Naive B cell (primary cell): ENCODE data around the gene PLXNB3. TPM values are rescaled to one million over a fixed set of nuclear protein-coding genes. Genes with fewer than 3 reads are reported as not detected.

ENCODE experiments used
- ATAC-seq, 2 donors: fragments of 150-1000 bp; cut with Tn5 transposase; 2 replicates each; pipeline ENCODE4 v1.10.0; 2021; ENCODE audit warnings: low read depth in 2 of 2, mild to moderate bottlenecking in 2 of 2, moderate library complexity in 2 of 2
- DNase-seq: peaks from one replicate; pipeline ENCODE4 v3.0.0; 2022
- H3K27ac Mint-ChIP-seq, 6 donors: one replicate each; pipeline ENCODE4 v1.8.0; 2020 to 2022; ENCODE audit warnings: mild to moderate bottlenecking in 6 of 6, mixed read lengths in 6 of 6, moderate library complexity in 5 of 6, inconsistent platforms in 2 of 6
- H3K27me3 Mint-ChIP-seq, 3 donors: one replicate each; pipeline ENCODE4 v1.8.0; 2021 to 2022; ENCODE audit warnings: mixed read lengths in 3 of 3, mild to moderate bottlenecking in 1 of 3
- H3K36me3 Mint-ChIP-seq, 2 donors: one replicate each; pipeline ENCODE4 v1.8.0; 2020 to 2022; ENCODE audit warnings: mixed read lengths in 2 of 2, inconsistent platforms in 1 of 2, mild to moderate bottlenecking in 1 of 2
- H3K4me1 Mint-ChIP-seq, 3 donors: one replicate each; pipeline ENCODE4 v1.8.0; 2020 to 2022; ENCODE audit warnings: mixed read lengths in 3 of 3, inconsistent platforms in 1 of 3, mild to moderate bottlenecking in 1 of 3, moderate library complexity in 1 of 3
- H3K4me3 Mint-ChIP-seq, 8 donors: one replicate each; pipeline ENCODE4 v1.8.0; 2020 to 2022; ENCODE audit warnings: mild to moderate bottlenecking in 8 of 8, mixed read lengths in 8 of 8, moderate library complexity in 8 of 8, inconsistent platforms in 2 of 8
- H3K9me3 Mint-ChIP-seq, 7 donors: one replicate each; pipeline ENCODE4 v1.8.0; 2020 to 2022; ENCODE audit warnings: mixed read lengths in 7 of 7, mild to moderate bottlenecking in 5 of 7, inconsistent platforms in 2 of 7, moderate library complexity in 1 of 7
- polyA plus RNA-seq, 6 donors: library from polyadenylated mRNA; unstranded; fragments of 300-500 nt; fragmentation: Illumina TruSeq; gene quantifications; one replicate each; pipeline ENCODE4 v1.2.3, GENCODE V29; 2021; ENCODE audit warnings: low read depth in 6 of 6

PLXNB3 gene
- polyA plus RNA-seq, 6 donors from 2014 or later: 0.71 TPM; not detected in 5

DNA sequence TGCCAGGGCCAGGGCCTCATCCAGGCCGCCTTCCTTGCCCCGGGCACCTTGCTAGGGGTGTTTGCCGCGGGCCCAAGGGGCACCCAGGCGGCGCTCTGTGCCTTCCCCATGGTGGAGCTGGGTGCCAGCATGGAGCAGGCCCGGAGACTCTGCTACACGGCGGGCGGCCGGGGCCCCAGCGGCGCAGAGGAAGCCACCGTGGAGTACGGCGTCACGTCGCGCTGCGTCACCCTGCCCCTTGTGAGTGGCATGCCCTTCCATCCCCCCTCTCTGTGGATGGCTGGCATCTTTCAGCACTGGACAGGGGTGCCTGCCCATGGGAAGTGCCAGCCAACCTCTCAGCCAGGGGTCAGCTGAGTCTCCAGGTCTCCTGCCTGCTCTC, 3.6 kb downstream of the PLXNB3 start:
- Mint-ChIP-seq H3K27me3 (peaks cover 0 to 13% (median 0%) of the 10 kb centered on the region in 3 donors), H3K36me3 (no peaks in the 10 kb centered on the region), H3K4me1 (peaks cover 11 to 22% (median 12%) of the 10 kb centered on the region in 3 donors), H3K27ac (no peak overlapping the region), H3K4me3 (no peak overlapping the region), H3K9me3 (no peaks in the 10 kb centered on the region)
- no peak for ATAC-seq
- no peak for DNase-seq

DNA sequence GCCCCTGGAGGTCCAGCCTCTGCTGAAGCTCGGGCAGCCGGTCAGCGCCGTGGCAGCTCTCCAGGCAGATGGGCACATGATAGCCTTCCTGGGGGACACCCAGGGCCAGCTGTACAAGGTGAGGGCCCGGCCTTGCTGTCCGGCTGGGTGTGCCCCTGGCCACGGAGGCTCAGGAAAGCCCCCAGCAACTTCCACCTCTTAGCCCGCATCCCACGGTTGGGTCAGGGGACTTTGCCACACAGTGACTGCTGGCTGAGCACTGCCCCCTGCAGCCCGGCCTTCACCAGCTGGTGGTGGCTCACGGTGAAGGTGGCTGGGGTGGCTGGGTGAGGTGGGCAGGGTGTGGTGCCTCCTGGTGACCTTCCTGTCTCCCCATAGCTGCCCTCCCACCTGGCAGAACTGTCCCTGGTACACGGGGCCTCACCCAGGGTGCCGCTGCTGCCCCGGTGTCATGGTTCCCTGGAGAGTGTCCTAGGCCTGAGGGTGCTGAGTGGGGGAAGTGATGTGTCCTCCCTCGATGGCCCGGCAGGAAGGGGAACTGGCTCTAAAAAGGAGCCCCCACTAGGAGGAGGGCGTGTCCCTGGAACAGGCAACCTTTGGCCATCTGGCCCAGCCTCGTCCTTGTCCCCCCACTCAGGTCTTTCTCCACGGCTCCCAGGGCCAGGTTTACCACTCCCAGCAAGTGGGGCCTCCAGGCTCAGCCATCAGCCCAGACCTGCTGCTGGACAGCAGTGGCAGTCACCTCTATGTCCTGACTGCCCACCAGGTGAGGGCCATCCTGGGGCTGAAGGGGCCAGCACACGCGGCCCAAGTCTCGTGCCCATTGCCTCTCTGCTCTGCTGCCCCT, 4.5 kb downstream of the PLXNB3 start:
- Mint-ChIP-seq H3K27me3 (peaks cover 0 to 13% (median 0%) of the 10 kb centered on the region in 3 donors), H3K9me3 (no peaks in the 10 kb centered on the region), H3K4me1 (peaks cover 9 to 22% (median 11%) of the 10 kb centered on the region in 3 donors), H3K27ac (no peak overlapping the region), H3K36me3 (no peaks in the 10 kb centered on the region), H3K4me3 (no peak overlapping the region)
- DNase-seq (no peak), ATAC-seq (no peak)

DNA sequence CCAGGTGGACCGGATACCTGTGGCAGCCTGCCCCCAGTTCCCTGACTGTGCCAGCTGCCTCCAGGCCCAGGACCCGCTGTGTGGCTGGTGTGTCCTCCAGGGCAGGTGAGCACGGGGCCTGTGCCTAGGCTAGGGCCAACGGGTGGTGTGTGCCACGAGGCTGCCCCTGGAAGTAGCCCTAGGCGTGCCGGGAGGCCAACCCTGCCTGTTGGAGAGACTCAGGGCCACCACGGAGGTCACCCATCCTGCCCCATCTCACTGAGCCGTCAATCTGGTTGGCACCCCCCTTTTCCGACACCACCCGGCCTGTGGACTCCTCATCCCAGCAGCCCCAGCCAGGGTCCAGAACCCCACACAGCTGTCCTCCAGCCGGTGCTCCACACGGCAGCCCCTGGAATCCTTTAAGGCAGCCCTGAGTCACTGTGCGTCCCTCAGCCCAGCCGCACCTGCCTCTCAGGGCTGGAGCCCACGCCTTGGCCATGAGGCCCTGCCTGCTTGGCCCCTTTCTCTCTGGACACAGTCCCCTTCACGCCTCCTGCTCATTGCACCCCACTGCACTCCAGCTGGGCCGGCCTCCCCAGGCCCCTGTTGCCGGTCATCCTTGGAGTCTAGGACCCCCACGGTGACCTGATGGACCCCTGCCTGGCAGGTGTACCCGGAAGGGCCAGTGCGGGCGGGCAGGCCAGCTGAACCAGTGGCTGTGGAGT, 5.3 kb downstream of the PLXNB3 start:
- DNase-seq: no peak
- Mint-ChIP-seq H3K4me3 (no peak overlapping the region), H3K36me3 (no peaks in the 10 kb centered on the region), H3K27ac (no peak overlapping the region), H3K4me1 (peaks cover 6 to 16% (median 7%) of the 10 kb centered on the region in 3 donors), H3K9me3 (no peaks in the 10 kb centered on the region), H3K27me3 (peaks cover 0 to 13% (median 0%) of the 10 kb centered on the region in 3 donors)
- no peak for ATAC-seq

DNA sequence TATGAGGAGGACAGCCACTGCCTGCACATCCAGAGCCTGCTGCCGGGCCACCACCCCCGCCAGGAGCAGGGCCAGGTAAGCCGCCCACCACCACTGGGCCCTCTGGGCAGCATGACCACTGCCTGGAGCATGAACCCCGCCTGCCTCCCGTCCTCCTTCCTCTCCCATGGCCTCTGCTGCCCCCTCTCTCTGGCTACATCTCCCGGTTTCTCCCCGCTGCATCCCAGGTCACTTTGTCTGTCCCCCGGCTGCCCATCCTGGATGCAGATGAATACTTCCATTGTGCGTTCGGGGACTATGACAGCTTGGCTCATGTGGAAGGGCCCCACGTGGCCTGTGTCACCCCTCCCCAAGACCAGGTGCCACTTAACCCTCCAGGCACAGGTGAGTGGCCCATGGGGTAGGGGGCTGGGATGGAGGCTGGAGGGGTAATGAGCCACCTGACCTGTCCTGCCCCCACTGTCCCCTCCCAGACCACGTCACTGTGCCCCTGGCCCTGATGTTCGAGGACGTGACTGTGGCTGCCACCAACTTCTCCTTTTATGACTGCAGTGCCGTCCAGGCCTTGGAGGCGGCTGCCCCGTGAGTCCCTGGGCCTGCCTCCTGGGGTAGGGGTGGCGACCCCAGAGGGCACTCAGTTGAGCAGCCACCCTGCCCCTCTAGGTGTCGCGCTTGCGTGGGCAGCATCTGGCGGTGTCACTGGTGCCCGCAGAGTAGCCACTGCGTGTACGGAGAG, 6.0 kb downstream of the PLXNB3 start:
- Mint-ChIP-seq H3K36me3 (no peaks in the 10 kb centered on the region), H3K4me3 (no peak overlapping the region), H3K27me3 (peaks cover 0 to 13% (median 0%) of the 10 kb centered on the region in 3 donors), H3K9me3 (no peaks in the 10 kb centered on the region), H3K4me1 (peaks cover 6 to 16% (median 7%) of the 10 kb centered on the region in 3 donors), H3K27ac (peak overlapping the region in 1 of 6 donors; percentile 95)
- no peak for DNase-seq
- no peak for ATAC-seq

DNA sequence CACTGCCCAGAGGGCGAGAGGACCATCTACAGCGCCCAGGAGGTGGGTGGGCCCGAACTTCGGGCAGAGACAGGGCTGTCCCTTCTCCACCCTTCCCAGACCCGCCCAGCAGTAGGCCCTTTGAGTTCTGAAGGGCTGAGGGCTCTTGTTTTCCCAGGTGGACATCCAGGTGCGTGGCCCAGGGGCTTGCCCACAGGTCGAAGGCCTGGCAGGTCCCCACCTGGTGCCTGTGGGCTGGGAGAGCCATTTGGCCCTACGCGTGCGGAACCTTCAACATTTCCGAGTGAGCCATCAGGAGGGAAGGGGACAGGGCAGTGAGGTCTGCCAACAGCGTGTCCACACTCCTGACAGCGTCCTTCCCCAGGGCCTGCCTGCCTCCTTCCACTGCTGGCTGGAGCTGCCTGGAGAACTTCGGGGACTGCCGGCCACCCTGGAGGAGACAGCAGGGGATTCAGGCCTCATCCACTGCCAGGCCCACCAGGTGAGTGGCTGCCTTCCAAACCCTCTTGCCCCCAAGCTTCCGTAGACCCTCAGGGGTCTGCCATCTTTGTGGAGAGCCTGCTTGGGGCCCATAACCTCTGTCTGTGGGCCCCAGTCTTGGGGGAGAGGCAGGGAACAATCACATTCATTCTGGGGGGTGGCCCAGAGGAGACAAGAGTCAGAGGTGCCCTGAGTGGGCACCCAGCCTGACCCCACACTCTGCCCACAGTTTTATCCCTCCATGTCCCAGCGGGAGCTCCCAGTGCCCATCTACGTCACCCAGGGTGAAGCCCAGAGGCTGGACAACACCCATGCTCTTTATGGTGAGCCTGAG, 6.8 kb downstream of the PLXNB3 start:
- no peak for ATAC-seq
- Mint-ChIP-seq H3K4me1 (peaks cover 6 to 16% (median 7%) of the 10 kb centered on the region in 3 donors), H3K36me3 (no peaks in the 10 kb centered on the region), H3K27me3 (peaks cover 0 to 13% (median 0%) of the 10 kb centered on the region in 3 donors), H3K27ac (no peak overlapping the region), H3K9me3 (no peaks in the 10 kb centered on the region), H3K4me3 (no peak overlapping the region)
- DNase-seq: no peak

DNA sequence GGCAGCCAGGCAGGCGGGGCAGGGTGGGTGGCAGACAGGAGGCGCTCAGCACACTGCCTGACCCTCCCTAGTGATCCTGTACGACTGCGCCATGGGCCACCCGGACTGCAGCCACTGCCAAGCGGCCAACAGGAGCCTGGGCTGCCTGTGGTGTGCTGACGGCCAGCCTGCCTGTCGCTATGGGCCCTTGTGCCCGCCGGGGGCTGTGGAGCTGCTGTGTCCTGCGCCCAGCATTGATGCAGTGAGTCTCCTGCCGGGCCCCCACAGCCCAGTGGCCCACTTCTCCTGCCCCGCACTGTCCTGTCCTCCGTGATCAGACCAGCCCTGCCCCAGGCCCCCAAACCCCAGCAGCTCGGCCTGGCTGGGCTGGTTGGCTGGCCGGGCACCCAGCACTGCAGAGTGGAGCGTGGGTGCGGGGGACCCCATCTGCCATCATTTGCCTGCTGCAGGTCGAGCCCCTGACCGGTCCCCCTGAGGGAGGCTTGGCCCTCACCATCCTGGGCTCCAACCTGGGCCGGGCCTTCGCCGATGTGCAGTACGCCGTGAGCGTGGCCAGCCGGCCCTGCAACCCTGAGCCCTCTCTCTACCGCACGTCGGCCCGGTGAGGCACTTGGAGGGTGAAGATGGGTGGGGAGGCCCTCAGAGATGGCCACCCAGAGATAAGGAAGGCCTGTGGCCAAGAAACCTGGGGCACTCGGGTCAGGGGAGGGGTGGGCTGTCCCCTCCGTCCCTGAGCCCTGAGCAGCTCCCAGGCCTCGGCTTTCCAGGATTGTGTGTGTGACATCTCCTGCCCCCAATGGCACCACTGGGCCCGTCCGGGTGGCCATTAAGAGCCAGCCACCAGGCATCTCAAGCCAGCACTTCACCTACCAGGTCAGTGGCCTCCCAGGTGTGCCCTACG, 7.6 kb downstream of the PLXNB3 start:
- no peak for DNase-seq
- H3K4me3 Mint-ChIP-seq: no peak overlapping the region
- no peaks in the 10 kb centered on the region for H3K36me3 Mint-ChIP-seq
- H3K9me3 Mint-ChIP-seq: no peaks in the 10 kb centered on the region
- peaks cover 0 to 9% (median 2%) of the 10 kb centered on the region in 3 donors for H3K4me1 Mint-ChIP-seq
- peaks cover 0 to 8% (median 0%) of the 10 kb centered on the region in 3 donors for H3K27me3 Mint-ChIP-seq
- no peak for ATAC-seq
- no peak overlapping the region for H3K27ac Mint-ChIP-seq

DNA sequence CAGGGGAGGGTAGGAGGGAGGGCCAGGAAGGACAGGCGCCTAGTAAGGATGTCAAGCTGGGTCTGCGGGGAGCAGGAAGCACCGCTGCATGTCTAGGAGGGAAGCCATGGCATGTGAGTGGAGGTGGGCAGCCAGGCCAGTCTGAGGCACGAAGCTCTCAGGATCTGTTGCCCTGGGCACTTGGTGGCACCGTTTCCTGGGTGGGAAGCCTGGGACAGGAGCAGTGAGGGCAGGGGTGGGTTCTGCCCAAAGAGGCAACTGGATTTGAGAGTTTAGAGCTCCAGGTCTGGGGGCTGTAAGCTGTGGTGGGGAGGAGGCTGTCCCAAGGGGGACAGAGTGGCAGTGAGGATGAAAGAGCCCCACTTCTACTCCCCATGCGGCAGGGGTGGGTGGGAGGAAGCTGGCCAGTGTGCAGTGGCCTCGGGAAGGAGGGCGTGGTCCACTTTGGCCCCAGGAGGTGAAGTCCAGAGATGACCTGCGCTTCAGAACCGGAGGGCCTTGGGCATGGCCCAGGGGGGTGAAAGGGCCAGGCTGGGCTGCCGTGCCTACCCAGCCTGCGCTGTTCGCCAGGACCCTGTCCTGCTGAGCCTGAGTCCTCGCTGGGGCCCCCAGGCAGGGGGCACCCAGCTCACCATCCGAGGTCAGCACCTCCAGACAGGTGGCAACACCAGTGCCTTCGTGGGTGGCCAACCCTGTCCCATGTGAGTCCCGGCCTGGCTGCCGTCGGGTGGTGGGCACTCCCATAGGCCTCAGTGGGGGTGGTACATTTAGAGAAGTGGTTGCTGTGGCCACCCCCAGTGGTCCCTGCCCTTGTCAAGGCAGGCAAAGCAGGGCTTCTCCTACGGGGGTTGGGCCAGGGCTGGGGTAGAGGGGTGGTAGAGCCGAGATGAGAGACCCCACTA, 8.5 kb downstream of the PLXNB3 start:
- H3K4me1 Mint-ChIP-seq: peaks cover 0 to 7% (median 0%) of the 10 kb centered on the region in 3 donors
- no peaks in the 10 kb centered on the region for H3K36me3 Mint-ChIP-seq
- H3K27me3 Mint-ChIP-seq: peaks cover 0 to 8% (median 0%) of the 10 kb centered on the region in 3 donors
- H3K27ac Mint-ChIP-seq: no peak overlapping the region
- peak overlapping the region in 1 of 8 donors; percentile 47 for H3K4me3 Mint-ChIP-seq
- no peaks in the 10 kb centered on the region for H3K9me3 Mint-ChIP-seq
- DNase-seq (no peak), ATAC-seq (no peak)

DNA sequence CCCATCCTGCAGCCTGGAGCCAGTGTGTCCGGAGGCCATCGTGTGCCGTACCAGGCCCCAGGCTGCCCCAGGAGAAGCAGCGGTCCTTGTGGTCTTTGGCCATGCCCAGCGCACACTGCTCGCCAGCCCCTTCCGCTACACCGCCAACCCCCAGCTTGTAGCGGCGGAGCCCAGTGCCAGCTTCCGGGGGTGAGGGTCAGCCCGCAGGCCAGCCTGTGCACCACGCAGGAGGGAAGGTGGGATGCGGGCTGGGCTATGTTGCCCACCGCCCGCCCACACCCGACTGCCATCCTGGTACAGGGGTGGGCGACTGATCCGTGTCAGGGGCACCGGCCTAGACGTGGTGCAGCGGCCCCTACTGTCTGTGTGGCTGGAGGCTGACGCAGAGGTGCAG, 9.2 kb downstream of the PLXNB3 start:
- DNase-seq (no peak), ATAC-seq (no peak)
- Mint-ChIP-seq H3K27me3 (peaks cover 0 to 8% (median 3%) of the 10 kb centered on the region in 3 donors), H3K4me1 (peaks cover 0 to 2% (median 0%) of the 10 kb centered on the region in 3 donors), H3K36me3 (no peaks in the 10 kb centered on the region), H3K4me3 (no peak overlapping the region), H3K9me3 (no peaks in the 10 kb centered on the region), H3K27ac (no peak overlapping the region)

DNA sequence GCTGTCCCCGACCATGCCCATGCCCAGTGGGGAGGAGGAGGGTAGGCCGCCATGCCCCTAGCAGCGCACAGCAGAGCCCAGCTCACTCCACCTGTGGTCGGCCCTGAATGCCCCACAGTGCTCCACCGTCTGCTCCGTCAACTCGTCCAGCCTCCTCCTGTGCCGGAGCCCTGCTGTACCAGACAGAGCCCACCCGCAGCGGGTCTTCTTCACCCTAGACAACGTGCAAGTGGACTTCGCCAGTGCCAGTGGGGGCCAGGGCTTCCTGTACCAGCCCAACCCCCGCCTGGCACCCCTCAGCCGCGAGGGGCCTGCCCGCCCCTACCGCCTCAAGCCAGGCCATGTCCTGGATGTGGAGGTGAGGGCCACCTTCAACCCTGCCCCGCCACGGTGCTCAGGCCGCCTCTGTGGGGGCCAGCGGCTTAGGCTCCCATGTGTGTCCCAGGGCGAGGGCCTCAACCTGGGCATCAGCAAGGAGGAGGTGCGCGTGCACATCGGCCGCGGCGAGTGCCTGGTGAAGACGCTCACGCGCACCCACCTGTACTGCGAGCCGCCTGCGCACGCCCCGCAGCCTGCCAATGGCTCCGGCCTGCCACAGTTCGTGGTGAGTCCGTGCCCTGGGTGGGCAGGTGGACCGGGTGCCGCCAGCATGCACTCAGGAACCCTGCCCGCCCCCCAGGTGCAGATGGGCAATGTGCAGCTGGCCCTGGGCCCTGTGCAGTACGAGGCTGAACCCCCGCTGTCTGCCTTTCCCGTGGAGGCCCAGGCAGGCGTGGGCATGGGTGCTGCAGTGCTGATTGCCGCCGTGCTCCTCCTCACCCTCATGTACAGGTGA, 9.9 kb downstream of the PLXNB3 start:
- H3K9me3 Mint-ChIP-seq: no peaks in the 10 kb centered on the region
- ATAC-seq (no peak), DNase-seq (no peak)
- H3K27me3 Mint-ChIP-seq: peaks cover 0 to 8% (median 5%) of the 10 kb centered on the region in 3 donors
- H3K4me3 Mint-ChIP-seq: no peak overlapping the region
- no peak overlapping the region for H3K27ac Mint-ChIP-seq
- no peaks in the 10 kb centered on the region for H3K36me3 Mint-ChIP-seq
- H3K4me1 Mint-ChIP-seq: no peaks in the 10 kb centered on the region

DNA sequence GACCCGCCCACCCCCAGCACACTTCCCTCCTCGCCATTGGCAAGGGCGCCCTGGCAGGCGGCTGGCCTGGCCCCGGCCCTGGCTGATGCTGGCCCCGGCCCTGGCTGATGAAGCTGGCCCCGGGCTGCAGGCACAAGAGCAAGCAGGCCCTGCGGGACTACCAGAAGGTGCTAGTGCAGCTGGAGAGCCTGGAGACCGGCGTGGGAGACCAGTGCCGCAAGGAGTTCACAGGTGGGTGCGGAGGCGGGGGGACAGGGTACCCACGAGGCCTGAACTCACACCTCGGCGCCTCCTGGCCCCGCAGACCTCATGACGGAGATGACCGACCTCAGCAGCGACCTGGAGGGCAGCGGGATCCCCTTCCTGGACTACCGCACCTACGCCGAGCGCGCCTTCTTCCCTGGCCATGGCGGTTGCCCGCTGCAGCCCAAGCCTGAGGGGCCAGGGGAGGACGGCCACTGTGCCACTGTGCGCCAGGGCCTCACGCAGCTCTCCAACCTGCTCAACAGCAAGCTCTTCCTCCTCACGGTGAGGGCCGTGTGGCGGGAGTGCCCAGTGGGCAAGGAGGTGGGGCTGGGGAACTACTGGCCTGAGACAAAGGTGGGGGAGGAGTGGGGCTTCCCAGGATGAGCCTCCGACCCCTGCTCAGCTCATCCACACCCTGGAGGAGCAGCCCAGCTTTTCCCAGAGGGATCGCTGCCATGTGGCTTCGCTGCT, 10.7 kb downstream of the PLXNB3 start:
- no peak overlapping the region for H3K4me3 Mint-ChIP-seq
- no peak overlapping the region for H3K27ac Mint-ChIP-seq
- peaks cover 1 to 9% (median 8%) of the 10 kb centered on the region in 3 donors for H3K27me3 Mint-ChIP-seq
- DNase-seq (no peak), ATAC-seq (no peak)
- H3K9me3 Mint-ChIP-seq: no peaks in the 10 kb centered on the region
- peaks cover 0 to 2% (median 0%) of the 10 kb centered on the region in 3 donors for H3K4me1 Mint-ChIP-seq
- no peaks in the 10 kb centered on the region for H3K36me3 Mint-ChIP-seq
